Esophagus mucosa (tissue), 1 donor: ENCODE data around the gene CABLES2. TPM values are rescaled to one million over a fixed set of nuclear protein-coding genes. Genes with fewer than 3 reads are reported as not detected.

Experiments used
- ATAC-seq: fragments of 200-7000 bp; cut with Tn5 transposase; one replicate; pipeline ENCODE4 v1.9.1; 2020
- total RNA-seq: library from RNA; stranded (reverse); gene quantifications from one replicate; pipeline ENCODE4 v1.2.4, GENCODE V29; 2023
- donor health status: DM: yes; HTN: yes; CAD: no.

Gene CABLES2
- total RNA-seq, 1 donor from 2014 or later = 2.4 TPM

DNA sequence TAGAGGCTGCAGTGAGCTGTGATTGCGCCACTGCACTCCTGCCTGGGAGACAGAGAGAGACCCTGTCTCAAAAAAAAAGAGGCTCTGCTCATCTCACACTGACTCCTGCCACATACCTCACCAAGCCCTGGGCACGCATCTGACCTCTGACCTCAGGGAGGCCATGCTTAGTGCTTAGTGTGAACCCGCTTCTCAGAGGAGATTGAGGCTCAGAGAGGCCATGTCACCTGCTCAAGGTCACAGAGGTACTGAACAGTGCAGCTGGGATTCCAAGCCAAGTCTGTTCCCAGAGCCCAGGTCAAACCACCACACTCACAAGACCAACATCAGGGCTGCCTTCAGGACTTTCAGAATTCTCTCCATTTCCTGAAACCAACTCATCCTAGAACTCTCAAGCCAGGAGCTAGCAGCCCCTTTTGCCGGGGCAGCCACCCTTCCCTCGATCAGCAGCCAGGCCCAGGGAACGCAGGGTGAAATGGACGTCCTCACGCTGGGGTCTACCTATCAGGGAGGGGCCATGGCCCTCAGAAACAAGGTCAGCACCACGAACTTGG lies 2.9 kb downstream of the CABLES2 start:
- ATAC-seq = no peak

- ATAC-seq = no peak
These were observed 3.8 kb downstream of the CABLES2 start for GRCh38 chr20:62403331-62403730.

DNA sequence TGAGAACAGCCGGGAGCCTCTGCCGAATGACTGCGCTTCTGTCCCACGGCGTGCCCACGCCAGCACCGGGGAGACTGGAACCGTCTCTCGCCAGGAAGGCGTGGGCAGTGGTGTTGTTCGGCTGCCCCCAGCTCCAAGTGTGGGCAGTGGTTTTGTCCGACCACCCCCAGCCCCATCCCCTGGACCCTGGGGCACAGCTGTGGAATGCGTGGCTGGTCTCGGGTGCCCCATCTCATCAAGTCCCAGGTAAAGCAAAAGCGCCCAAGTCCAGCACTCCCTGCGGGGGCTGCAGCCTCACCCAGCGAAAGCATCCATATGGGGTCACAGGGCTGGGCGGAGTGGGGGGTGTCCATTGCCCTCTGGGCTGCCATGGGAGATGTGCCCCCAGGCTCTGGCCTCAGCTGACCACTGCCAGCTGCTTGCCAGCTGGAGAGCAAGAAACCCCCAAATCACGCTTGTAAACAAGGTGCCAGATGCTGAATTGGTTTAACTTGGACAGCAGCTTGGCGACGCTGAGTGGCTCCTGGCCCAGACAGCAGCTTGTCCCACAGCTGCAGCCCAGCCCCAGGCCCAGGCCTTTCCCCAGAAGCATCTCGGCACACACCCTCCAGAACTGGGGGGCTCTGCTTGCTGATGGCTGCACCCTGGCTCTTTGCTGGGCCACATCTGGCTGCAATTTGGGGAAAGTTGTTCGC lies 4.5 kb downstream of the CABLES2 start:
- ATAC-seq = no peak

DNA sequence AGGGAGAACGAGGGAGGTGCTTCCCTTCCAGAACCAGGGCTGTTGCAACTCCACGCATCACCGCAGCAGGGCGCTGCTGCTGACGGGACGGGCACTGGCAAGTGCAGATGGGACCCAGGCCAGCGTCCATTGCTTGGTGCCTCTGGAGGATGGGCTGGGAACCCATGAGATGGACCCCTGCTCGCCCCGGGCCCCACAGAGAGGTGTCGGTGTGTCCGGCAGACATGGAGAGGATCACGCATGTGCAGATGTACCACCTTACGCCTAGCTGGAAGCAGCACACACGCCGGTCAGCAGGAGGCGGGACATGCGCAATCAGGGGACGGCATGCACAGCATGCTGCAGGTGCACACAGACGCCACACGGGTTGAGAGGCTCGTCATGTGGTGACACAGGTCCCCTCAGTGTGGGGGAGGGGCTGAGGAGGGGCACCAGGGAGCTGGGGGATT lies 5.7 kb downstream of the CABLES2 start:
- no peak for ATAC-seq

GRCh38 chr20:62400541-62400940 lies 6.5 kb downstream of the CABLES2 start:
- no peak for ATAC-seq

DNA sequence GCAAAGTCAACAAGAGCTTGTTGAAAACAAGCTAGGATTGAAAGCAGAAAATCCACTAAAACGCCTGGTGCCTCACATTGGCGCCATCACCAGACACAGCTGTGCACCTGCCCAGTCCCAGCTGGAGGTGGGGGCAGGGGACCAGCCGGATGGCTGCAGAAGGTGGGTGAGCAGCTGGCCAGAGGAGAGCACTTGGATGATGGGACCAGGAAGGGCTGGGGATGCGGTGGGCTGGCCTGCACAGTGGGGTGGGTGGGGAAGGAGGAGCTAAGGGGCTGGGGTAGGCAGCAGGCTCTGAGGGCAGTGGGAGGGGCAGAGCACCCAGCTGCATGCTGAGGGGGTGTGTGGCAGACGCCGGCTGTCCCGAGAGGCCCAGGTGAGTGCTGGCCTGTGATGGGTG lies 7.1 kb downstream of the CABLES2 start:
- no peak for ATAC-seq

- no peak for ATAC-seq
These were observed 8.8 kb downstream of the CABLES2 start for GRCh38 chr20:62398120-62398821.

GRCh38 chr20:62396367-62397239 lies 10.5 kb downstream of the CABLES2 start:
- no peak for ATAC-seq

DNA sequence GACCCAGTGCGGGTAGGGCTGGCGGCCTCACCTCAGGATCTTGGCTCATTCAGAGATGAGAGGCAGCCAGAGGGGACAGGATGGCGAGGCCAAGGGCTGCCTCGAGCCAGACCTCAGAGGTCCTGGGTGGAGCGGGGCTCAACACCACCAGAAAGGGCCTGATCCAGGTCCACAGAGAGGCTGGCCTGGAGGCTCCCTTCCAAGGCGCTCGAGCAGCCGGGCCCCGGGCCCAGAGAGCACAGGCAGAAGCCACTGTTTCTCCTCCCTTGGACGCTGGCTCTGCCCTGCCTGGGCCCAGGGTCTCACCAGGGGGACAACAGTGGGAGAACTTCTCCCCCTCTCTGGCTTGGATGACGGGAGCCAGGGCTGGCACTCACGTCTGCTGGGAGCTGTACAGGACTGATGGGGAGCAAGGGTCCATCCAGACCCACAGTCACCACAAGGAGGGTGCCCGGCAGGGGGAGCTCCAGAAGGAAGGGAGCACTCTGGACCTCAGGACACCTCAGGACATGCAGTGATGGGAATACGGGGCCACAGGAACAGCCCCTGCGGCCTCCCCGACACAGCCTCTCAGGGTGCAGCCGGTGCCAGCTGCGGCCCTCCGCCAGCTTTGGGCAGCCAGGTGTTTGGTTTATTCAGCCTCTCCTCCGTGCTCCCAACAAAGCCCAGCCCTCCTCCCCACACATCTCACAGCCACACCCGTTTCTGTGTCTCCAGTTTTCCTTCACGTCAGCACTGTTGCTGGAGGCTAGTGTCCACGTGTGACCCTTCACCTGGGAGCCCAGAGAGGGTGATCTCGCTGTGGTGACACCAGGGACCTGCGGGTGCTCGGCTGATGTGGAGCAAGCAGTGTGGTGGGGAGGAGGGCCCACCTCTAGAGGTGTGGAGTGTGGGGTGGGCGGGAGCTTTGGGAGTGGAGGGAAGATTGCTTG lies 11.5 kb downstream of the CABLES2 start:
- ATAC-seq = peak; percentile 3

- ATAC-seq = no peak
These were observed 12.5 kb downstream of the CABLES2 start for GRCh38 chr20:62394248-62395245.

- ATAC-seq = no peak
These were observed 13.3 kb downstream of the CABLES2 start for GRCh38 chr20:62393830-62394229.

GRCh38 chr20:62393335-62393665 lies 13.8 kb downstream of the CABLES2 start:
- no peak for ATAC-seq

- ATAC-seq = no peak
These were observed 14.3 kb downstream of the CABLES2 start for GRCh38 chr20:62392621-62393334.

- no peak for ATAC-seq
These were observed 15.0 kb downstream of the CABLES2 start for GRCh38 chr20:62392077-62392418.

- ATAC-seq = no peak
These were observed 15.7 kb downstream of the CABLES2 start for GRCh38 chr20:62391165-62392076.

- ATAC-seq = no peak
These were observed 16.5 kb downstream of the CABLES2 start for GRCh38 chr20:62390317-62391164.

DNA sequence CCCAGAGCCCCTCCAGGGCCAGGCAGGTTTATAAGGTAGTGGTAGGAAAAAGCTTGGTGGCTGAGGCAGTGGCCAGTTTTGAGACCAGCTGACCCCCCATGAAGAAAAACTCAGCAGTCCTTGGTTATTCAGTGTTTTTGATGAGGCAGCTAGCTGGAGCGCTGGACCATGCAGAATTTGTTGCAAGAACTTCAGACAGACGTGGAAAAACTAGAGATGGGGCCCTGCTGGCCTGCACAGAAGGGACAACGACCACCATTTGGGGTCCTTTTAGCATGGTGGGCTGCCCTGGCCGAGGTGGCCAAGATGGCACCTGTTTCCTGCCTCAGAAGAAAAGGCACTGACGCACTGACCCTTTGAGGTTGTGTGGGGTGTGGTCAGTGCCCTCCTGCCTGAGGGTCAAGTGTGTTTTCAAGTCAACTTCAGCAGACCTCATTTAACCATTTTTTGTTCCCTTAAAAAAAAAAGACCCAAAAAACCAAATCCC lies 17.4 kb downstream of the CABLES2 start:
- no peak for ATAC-seq
